HG02870 (cell line): ENCODE data around the gene FAM90A1.
"Not testable (repeated sequence)": the region's sequence is repeated elsewhere in the genome, so short reads cannot be mapped to it uniquely, and the experiment has no call there.

ENCODE experiments used
- ATAC-seq: cut with Tn5 transposase; IDR thresholded peaks from one replicate; pipeline ENCODE4 v1.9.1; 2021; ENCODE audit warnings: mild to moderate bottlenecking, moderate library complexity; ENCODE audit not compliant: unreplicated experiment

FAM90A1 gene

GRCh38 chr12:8172911-8173310 is 54.5 kb downstream of the FAM90A1 start:
- not testable (repeated sequence) for ATAC-seq
